Naive B cell (primary cell): ENCODE data around the gene ZNF462. TPM values are rescaled to one million over a fixed set of nuclear protein-coding genes. Genes with fewer than 3 reads are reported as not detected.
"Not testable (repeated sequence)": the region's sequence is repeated elsewhere in the genome, so short reads cannot be mapped to it uniquely, and the experiment has no call there.

Experiments used
- ATAC-seq, 2 donors: fragments of 150-1000 bp; cut with Tn5 transposase; 2 replicates each; pipeline ENCODE4 v1.10.0; 2021; ENCODE audit warnings: low read depth in 2 of 2, mild to moderate bottlenecking in 2 of 2, moderate library complexity in 2 of 2
- DNase-seq: peaks from one replicate; pipeline ENCODE4 v3.0.0; 2022
- H3K27ac Mint-ChIP-seq, 6 donors: one replicate each; pipeline ENCODE4 v1.8.0; 2020 to 2022; ENCODE audit warnings: mild to moderate bottlenecking in 6 of 6, mixed read lengths in 6 of 6, moderate library complexity in 5 of 6, inconsistent platforms in 2 of 6
- H3K27me3 Mint-ChIP-seq, 3 donors: one replicate each; pipeline ENCODE4 v1.8.0; 2021 to 2022; ENCODE audit warnings: mixed read lengths in 3 of 3, mild to moderate bottlenecking in 1 of 3
- H3K36me3 Mint-ChIP-seq, 2 donors: one replicate each; pipeline ENCODE4 v1.8.0; 2020 to 2022; ENCODE audit warnings: mixed read lengths in 2 of 2, inconsistent platforms in 1 of 2, mild to moderate bottlenecking in 1 of 2
- H3K4me1 Mint-ChIP-seq, 3 donors: one replicate each; pipeline ENCODE4 v1.8.0; 2020 to 2022; ENCODE audit warnings: mixed read lengths in 3 of 3, inconsistent platforms in 1 of 3, mild to moderate bottlenecking in 1 of 3, moderate library complexity in 1 of 3
- H3K4me3 Mint-ChIP-seq, 8 donors: one replicate each; pipeline ENCODE4 v1.8.0; 2020 to 2022; ENCODE audit warnings: mild to moderate bottlenecking in 8 of 8, mixed read lengths in 8 of 8, moderate library complexity in 8 of 8, inconsistent platforms in 2 of 8
- H3K9me3 Mint-ChIP-seq, 7 donors: one replicate each; pipeline ENCODE4 v1.8.0; 2020 to 2022; ENCODE audit warnings: mixed read lengths in 7 of 7, mild to moderate bottlenecking in 5 of 7, inconsistent platforms in 2 of 7, moderate library complexity in 1 of 7
- polyA plus RNA-seq, 6 donors: library from polyadenylated mRNA; unstranded; fragments of 300-500 nt; fragmentation: Illumina TruSeq; gene quantifications; one replicate each; pipeline ENCODE4 v1.2.3, GENCODE V29; 2021; ENCODE audit warnings: low read depth in 6 of 6

Gene ZNF462
- polyA plus RNA-seq, 6 donors from 2014 or later: not detected

- no peak for DNase-seq
- no peak overlapping the region for H3K4me3 Mint-ChIP-seq
- H3K36me3 Mint-ChIP-seq: no peaks in the 10 kb centered on the region
- H3K4me1 Mint-ChIP-seq: no peaks in the 10 kb centered on the region
- no peak overlapping the region for H3K27ac Mint-ChIP-seq
- ATAC-seq: no peak
- no peaks in the 10 kb centered on the region for H3K27me3 Mint-ChIP-seq
- no peaks in the 10 kb centered on the region for H3K9me3 Mint-ChIP-seq
Measured at GRCh38 chr9:106883030-106883429, 20.1 kb downstream of the ZNF462 start.

- Mint-ChIP-seq H3K27me3 (no peaks in the 10 kb centered on the region), H3K4me1 (no peaks in the 10 kb centered on the region), H3K4me3 (no peak overlapping the region), H3K36me3 (no peaks in the 10 kb centered on the region), H3K9me3 (no peaks in the 10 kb centered on the region), H3K27ac (no peak overlapping the region)
- DNase-seq (no peak), ATAC-seq (no peak)
Measured at GRCh38 chr9:106883626-106884190, 20.7 kb downstream of the ZNF462 start.

GRCh38 chr9:106885451-106885850, 22.5 kb downstream of the ZNF462 start:
- no peak overlapping the region for H3K4me3 Mint-ChIP-seq
- ATAC-seq (no peak), DNase-seq (no peak)
- H3K36me3 Mint-ChIP-seq: no peaks in the 10 kb centered on the region
- H3K27me3 Mint-ChIP-seq: no peaks in the 10 kb centered on the region
- no peaks in the 10 kb centered on the region for H3K4me1 Mint-ChIP-seq
- no peak overlapping the region for H3K27ac Mint-ChIP-seq
- peaks cover 0 to 7% (median 0%) of the 10 kb centered on the region in 7 donors for H3K9me3 Mint-ChIP-seq

GRCh38 chr9:106886111-106887046, 23.4 kb downstream of the ZNF462 start:
- H3K36me3 Mint-ChIP-seq: no peaks in the 10 kb centered on the region
- no peak overlapping the region for H3K4me3 Mint-ChIP-seq
- H3K4me1 Mint-ChIP-seq: no peaks in the 10 kb centered on the region
- no peak overlapping the region for H3K27ac Mint-ChIP-seq
- peaks cover 0 to 7% (median 0%) of the 10 kb centered on the region in 7 donors for H3K9me3 Mint-ChIP-seq
- H3K27me3 Mint-ChIP-seq: no peaks in the 10 kb centered on the region
- no peak for ATAC-seq
- DNase-seq: no peak

- no peaks in the 10 kb centered on the region for H3K36me3 Mint-ChIP-seq
- H3K27me3 Mint-ChIP-seq: no peaks in the 10 kb centered on the region
- DNase-seq (no peak), ATAC-seq (no peak)
- H3K9me3 Mint-ChIP-seq: peaks cover 0 to 7% (median 0%) of the 10 kb centered on the region in 7 donors
- H3K27ac Mint-ChIP-seq: no peak overlapping the region
- H3K4me3 Mint-ChIP-seq: no peak overlapping the region
- no peaks in the 10 kb centered on the region for H3K4me1 Mint-ChIP-seq
Measured at GRCh38 chr9:106887066-106887465, 24.1 kb downstream of the ZNF462 start.

GRCh38 chr9:106889061-106889590, 26.2 kb downstream of the ZNF462 start:
- H3K36me3 Mint-ChIP-seq: no peaks in the 10 kb centered on the region
- DNase-seq: no peak

GRCh38 chr9:106890608-106891007, 27.6 kb downstream of the ZNF462 start:
- no peaks in the 10 kb centered on the region for H3K4me1 Mint-ChIP-seq
- H3K27me3 Mint-ChIP-seq: no peaks in the 10 kb centered on the region
- ATAC-seq (no peak), DNase-seq (no peak)
- peaks cover 0 to 7% (median 0%) of the 10 kb centered on the region in 7 donors for H3K9me3 Mint-ChIP-seq
- H3K36me3 Mint-ChIP-seq: no peaks in the 10 kb centered on the region
- H3K27ac Mint-ChIP-seq: no peak overlapping the region
- no peak overlapping the region for H3K4me3 Mint-ChIP-seq

More at GRCh38 chr9:106889061-106889590, 26.2 kb downstream of the ZNF462 start:
- Mint-ChIP-seq H3K4me3 (no peak overlapping the region), H3K27ac (no peak overlapping the region), H3K4me1 (no peaks in the 10 kb centered on the region), H3K9me3 (peaks cover 0 to 7% (median 0%) of the 10 kb centered on the region in 7 donors), H3K27me3 (no peaks in the 10 kb centered on the region)
- ATAC-seq: no peak

- Mint-ChIP-seq H3K27me3 (no peaks in the 10 kb centered on the region), H3K36me3 (no peaks in the 10 kb centered on the region), H3K9me3 (peaks cover 0 to 7% (median 0%) of the 10 kb centered on the region in 7 donors), H3K27ac (no peak overlapping the region), H3K4me3 (no peak overlapping the region), H3K4me1 (no peaks in the 10 kb centered on the region)
- no peak for DNase-seq
- ATAC-seq: no peak
Measured at GRCh38 chr9:106891286-106891685, 28.3 kb downstream of the ZNF462 start.

- no peak overlapping the region for H3K27ac Mint-ChIP-seq
- peaks cover 0 to 7% (median 0%) of the 10 kb centered on the region in 7 donors for H3K9me3 Mint-ChIP-seq
- DNase-seq (no peak), ATAC-seq (no peak)
- no peaks in the 10 kb centered on the region for H3K27me3 Mint-ChIP-seq
- H3K4me1 Mint-ChIP-seq: no peaks in the 10 kb centered on the region
- no peaks in the 10 kb centered on the region for H3K36me3 Mint-ChIP-seq
- no peak overlapping the region for H3K4me3 Mint-ChIP-seq
Measured at GRCh38 chr9:106892632-106893031, 29.7 kb downstream of the ZNF462 start.

- no peaks in the 10 kb centered on the region for H3K4me1 Mint-ChIP-seq
- no peak for ATAC-seq
- DNase-seq: no peak
- no peak overlapping the region for H3K27ac Mint-ChIP-seq
- no peaks in the 10 kb centered on the region for H3K36me3 Mint-ChIP-seq
- H3K9me3 Mint-ChIP-seq: peaks cover 0 to 7% (median 0%) of the 10 kb centered on the region in 7 donors
- no peaks in the 10 kb centered on the region for H3K27me3 Mint-ChIP-seq
- no peak overlapping the region for H3K4me3 Mint-ChIP-seq
Measured at GRCh38 chr9:106893088-106893487, 30.1 kb downstream of the ZNF462 start.

- no peak for DNase-seq
- Mint-ChIP-seq H3K27me3 (peaks cover 0 to 6% (median 0%) of the 10 kb centered on the region in 3 donors), H3K27ac (no peak overlapping the region), H3K36me3 (no peaks in the 10 kb centered on the region), H3K4me3 (no peak overlapping the region), H3K4me1 (no peaks in the 10 kb centered on the region), H3K9me3 (peaks cover 2 to 10% (median 4%) of the 10 kb centered on the region in 7 donors)
- ATAC-seq: no peak
Measured at GRCh38 chr9:106896695-106897094, 33.7 kb downstream of the ZNF462 start.

- peaks cover 0 to 6% (median 0%) of the 10 kb centered on the region in 3 donors for H3K27me3 Mint-ChIP-seq
- no peak for ATAC-seq
- no peaks in the 10 kb centered on the region for H3K36me3 Mint-ChIP-seq
- no peaks in the 10 kb centered on the region for H3K4me1 Mint-ChIP-seq
- no peak for DNase-seq
- H3K9me3 Mint-ChIP-seq: peaks cover 3 to 10% (median 4%) of the 10 kb centered on the region in 7 donors
- H3K4me3 Mint-ChIP-seq: no peak overlapping the region
- no peak overlapping the region for H3K27ac Mint-ChIP-seq
Measured at GRCh38 chr9:106897236-106897635, 34.3 kb downstream of the ZNF462 start.

- Mint-ChIP-seq H3K36me3 (no peaks in the 10 kb centered on the region), H3K27me3 (peaks cover 0 to 10% (median 0%) of the 10 kb centered on the region in 3 donors), H3K9me3 (peaks cover 5 to 14% (median 8%) of the 10 kb centered on the region in 7 donors), H3K27ac (no peak overlapping the region), H3K4me3 (no peak overlapping the region), H3K4me1 (no peaks in the 10 kb centered on the region)
- ATAC-seq (no peak), DNase-seq (no peak)
Measured at GRCh38 chr9:106897751-106898150, 34.8 kb downstream of the ZNF462 start.

- peaks cover 12 to 38% (median 22%) of the 10 kb centered on the region in 7 donors for H3K9me3 Mint-ChIP-seq
- not testable (repeated sequence) for H3K36me3 Mint-ChIP-seq, DNase-seq, ATAC-seq, H3K4me1 Mint-ChIP-seq, H3K4me3 Mint-ChIP-seq, H3K27ac Mint-ChIP-seq
- H3K27me3 Mint-ChIP-seq: peaks cover 0 to 12% (median 0%) of the 10 kb centered on the region in 3 donors
Measured at GRCh38 chr9:106900523-106900922, 37.6 kb downstream of the ZNF462 start.
